HFFc6 (cell line): ENCODE data around the gene DHRS9. TPM values are rescaled to one million over a fixed set of nuclear protein-coding genes. Genes with fewer than 3 reads are reported as not detected.

Experiments
- DNase-seq: peaks from one replicate; pipeline ENCODE4 v3.0.0-alpha.2; 2018
- H3K27ac Mint-ChIP-seq: 2 replicates; pipeline ENCODE4 v1.8.0; 2020; ENCODE audit warnings: mild to moderate bottlenecking, mixed read lengths
- H3K27me3 Mint-ChIP-seq: 2 replicates; pipeline ENCODE4 v1.8.0; 2021; ENCODE audit warnings: mild to moderate bottlenecking, moderate library complexity, mixed read lengths; ENCODE audit not compliant: insufficient read depth
- H3K36me3 Mint-ChIP-seq: 2 replicates; pipeline ENCODE4 v1.8.0; 2021; ENCODE audit warnings: low read depth, mixed read lengths
- H3K4me1 Mint-ChIP-seq: 2 replicates; pipeline ENCODE4 v1.8.0; 2020; ENCODE audit warnings: low read depth, mixed read lengths
- H3K4me3 Mint-ChIP-seq: 2 replicates; pipeline ENCODE4 v1.8.0; 2020; ENCODE audit warnings: mild to moderate bottlenecking, moderate library complexity, mixed read lengths
- H3K9me3 Mint-ChIP-seq: 2 replicates; pipeline ENCODE4 v1.8.0; 2020; ENCODE audit warnings: mild to moderate bottlenecking, mixed read lengths
- total RNA-seq, 6 experiments: library from RNA; stranded (reverse); fragmentation: NEBNext Ultra II Directional; extraction: Animal tissue kit (Norgen Biotek cat#: 25700); gene quantifications; 2 replicates in 1 of 6; 3 replicates in 5 of 6; pipeline ENCODE4 v1.2.3, GENCODE V29; 2021
- TF ChIP-seq, protein P1 (sequence below): fragments of 200-600 bp; sonication (generic); IDR thresholded peaks from 2 replicates; pipeline ENCODE4 v1.5.0; 2021; ENCODE audit warnings: antibody characterized with exemption, mild to moderate bottlenecking

DHRS9 gene
- total RNA-seq, 6 experiments from 2014 or later = not detected

DNA sequence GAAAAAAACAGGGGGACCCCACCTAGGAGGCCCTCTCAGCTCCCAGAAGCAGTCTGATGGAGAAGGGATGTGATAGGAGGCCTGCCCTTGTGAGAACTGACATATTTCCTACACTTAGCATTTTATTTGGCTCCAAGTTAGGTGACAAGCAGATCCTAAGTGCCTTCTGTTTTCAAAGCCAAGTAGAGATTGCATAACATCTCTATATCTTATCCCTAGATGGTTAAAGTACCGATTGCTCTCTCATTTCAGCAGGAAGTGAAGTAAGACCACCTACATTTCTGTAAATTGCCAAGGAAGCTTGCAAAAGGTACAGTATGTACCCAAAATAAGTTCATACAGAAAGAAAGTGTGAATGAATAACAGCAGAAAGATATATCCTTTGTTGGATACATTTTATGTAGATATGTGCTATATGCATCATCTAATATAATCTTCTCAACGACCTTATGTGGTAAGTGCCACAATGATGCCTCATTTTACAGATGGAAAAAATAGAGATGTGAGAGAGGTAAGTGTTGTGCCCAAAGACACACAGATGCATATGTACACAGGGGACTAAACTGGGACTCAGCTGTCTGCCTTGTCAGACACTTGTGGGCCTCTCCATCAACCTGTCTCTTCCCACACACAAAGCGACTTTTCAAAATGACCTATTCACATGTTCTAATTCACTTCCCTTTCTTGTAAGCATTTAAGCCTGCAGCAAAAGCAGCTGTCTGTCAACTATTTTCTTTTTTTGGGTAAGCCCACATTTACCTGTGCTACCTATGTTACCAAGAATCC, 38.9 kb downstream of the DHRS9 start:
- no peaks in the 10 kb centered on the region for H3K36me3 Mint-ChIP-seq
- TF ChIP-seq, protein P1, sequence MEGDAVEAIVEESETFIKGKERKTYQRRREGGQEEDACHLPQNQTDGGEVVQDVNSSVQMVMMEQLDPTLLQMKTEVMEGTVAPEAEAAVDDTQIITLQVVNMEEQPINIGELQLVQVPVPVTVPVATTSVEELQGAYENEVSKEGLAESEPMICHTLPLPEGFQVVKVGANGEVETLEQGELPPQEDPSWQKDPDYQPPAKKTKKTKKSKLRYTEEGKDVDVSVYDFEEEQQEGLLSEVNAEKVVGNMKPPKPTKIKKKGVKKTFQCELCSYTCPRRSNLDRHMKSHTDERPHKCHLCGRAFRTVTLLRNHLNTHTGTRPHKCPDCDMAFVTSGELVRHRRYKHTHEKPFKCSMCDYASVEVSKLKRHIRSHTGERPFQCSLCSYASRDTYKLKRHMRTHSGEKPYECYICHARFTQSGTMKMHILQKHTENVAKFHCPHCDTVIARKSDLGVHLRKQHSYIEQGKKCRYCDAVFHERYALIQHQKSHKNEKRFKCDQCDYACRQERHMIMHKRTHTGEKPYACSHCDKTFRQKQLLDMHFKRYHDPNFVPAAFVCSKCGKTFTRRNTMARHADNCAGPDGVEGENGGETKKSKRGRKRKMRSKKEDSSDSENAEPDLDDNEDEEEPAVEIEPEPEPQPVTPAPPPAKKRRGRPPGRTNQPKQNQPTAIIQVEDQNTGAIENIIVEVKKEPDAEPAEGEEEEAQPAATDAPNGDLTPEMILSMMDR = no peak
- H3K27ac Mint-ChIP-seq = no peak overlapping the region
- no peaks in the 10 kb centered on the region for H3K9me3 Mint-ChIP-seq
- H3K4me1 Mint-ChIP-seq = no peaks in the 10 kb centered on the region
- H3K27me3 Mint-ChIP-seq = peaks cover 5% of the 10 kb centered on the region; the same call in 1 of the 2 replicates
- DNase-seq = no peak
- no peak overlapping the region for H3K4me3 Mint-ChIP-seq

DNA sequence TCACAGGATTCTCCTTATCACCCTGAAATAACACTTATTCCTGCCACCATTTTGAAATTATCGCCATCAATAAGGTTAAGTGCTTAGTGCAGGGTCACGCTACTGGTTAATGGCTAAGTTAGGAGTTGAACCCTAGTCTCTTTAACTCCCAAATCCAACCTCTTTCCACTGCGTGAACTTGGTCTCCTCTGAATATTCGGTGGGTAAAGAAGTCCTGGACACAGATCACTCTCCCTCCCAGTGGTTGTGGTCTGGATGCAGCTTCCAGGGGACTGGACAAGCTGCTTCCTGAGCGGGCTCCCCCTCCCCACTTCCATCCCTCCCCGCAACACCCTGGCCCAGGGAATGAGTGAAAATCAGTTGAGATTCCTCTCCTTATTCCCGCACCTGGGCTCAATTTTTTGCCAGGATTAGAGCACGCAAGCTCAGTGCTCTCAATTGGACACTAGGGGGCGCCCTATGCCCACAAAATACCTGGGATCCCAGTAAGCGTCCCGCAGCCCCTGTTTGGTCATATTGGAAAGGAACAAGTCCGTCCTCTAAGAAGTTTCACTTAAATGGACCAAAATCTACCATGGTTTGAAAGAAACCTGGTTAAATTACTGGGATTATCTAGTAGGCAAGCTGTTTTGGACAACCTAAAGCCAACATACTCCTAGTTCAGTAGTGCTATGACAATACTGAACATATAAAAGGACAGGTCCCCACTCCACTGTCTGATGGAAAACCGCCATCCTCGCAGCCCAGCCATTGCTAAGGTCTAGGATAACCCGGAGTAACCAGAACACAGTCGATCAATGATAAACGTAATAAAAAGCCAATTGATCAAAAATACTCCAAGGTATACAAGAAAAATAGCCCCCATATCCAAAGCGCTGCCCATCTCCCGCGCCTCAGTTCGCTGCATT, 40.4 kb downstream of the DHRS9 start:
- peak; percentile 48 for DNase-seq
- Mint-ChIP-seq H3K9me3 (no peaks in the 10 kb centered on the region), H3K36me3 (no peaks in the 10 kb centered on the region), H3K27me3 (peaks cover 5% of the 10 kb centered on the region; the same call in 1 of the 2 replicates), H3K4me1 (no peaks in the 10 kb centered on the region), H3K27ac (no peak overlapping the region), H3K4me3 (no peak overlapping the region)
- TF ChIP-seq, protein P1 = peak; percentile 91

DNA sequence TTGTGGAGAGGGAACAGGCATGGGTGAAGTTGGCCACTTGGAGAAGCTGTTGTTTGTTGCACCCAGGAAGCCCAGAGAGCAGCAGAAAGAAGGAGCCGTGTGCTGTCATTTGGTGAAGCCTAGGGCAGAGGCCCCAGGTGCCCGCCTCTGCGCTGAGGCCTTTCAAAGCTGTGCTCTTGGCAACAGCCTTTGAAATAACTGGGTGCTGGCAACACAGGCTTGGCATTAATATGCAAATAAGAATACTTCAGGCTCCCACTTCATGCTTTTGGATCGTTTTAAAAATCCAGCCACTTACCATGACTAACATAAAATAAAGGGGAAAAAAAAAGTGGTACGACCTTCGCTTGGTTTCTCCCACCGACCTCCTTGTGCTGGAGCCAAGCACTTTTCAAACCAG, 41.1 kb downstream of the DHRS9 start:
- Mint-ChIP-seq H3K36me3 (no peaks in the 10 kb centered on the region), H3K27me3 (peaks cover 6% of the 10 kb centered on the region; the same call in 1 of the 2 replicates), H3K4me1 (no peaks in the 10 kb centered on the region), H3K4me3 (no peak overlapping the region), H3K27ac (no peak overlapping the region), H3K9me3 (no peaks in the 10 kb centered on the region)
- no peak for DNase-seq
- TF ChIP-seq, protein P1 = no peak

DNA sequence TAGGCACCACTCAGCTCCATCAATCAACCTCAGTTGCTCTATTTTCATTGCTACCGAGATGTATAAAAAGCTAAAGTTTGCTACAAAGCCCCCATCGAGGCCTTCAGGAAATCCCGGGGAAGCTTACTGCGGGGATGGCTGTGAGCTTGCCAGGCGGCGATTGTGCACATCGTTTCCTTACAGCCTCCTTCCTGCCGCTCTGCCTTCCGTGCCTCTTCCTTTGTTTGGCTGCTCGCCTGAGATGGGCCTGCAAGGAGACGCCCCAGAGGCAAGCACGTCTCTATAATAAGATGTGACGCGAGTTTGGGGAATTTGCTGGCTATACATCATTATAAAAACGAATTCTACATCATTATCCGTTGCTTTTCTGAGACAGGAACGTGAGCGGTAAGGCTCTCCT, 41.6 kb downstream of the DHRS9 start:
- peaks cover 6% of the 10 kb centered on the region; the same call in 1 of the 2 replicates for H3K27me3 Mint-ChIP-seq
- H3K27ac Mint-ChIP-seq = no peak overlapping the region
- H3K4me1 Mint-ChIP-seq = no peaks in the 10 kb centered on the region
- no peaks in the 10 kb centered on the region for H3K9me3 Mint-ChIP-seq
- DNase-seq = no peak
- TF ChIP-seq, protein P1 = no peak
- no peak overlapping the region for H3K4me3 Mint-ChIP-seq
- no peaks in the 10 kb centered on the region for H3K36me3 Mint-ChIP-seq

DNA sequence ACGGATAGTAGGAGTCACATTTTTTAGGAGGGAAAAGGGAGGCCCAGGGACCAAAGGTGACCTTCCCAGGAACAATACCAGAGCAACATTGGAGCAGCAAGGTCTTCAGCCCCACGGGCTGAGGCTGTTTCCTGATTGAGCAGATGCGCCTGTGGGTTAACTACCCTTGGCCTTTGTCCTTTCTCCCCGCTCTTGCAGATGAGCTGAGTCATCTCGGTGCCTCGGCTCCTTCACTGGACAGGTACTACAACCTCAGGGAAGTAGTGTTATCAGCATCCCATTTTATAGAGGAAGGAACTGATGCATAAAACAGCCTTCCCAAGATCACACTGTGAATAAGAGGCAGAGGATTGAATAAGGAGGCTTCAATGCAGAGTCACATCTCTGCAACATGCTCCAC, 43.5 kb downstream of the DHRS9 start:
- TF ChIP-seq, protein P1 = no peak

More for the DNA sequence above, 43.5 kb downstream of the DHRS9 start:
- Mint-ChIP-seq H3K36me3 (no peaks in the 10 kb centered on the region), H3K9me3 (no peaks in the 10 kb centered on the region), H3K27me3 (peaks cover 6% of the 10 kb centered on the region; the same call in 1 of the 2 replicates), H3K4me3 (no peak overlapping the region), H3K27ac (no peak overlapping the region), H3K4me1 (no peaks in the 10 kb centered on the region)
- no peak for DNase-seq
